GM08714 (cell line): ENCODE results near the gene USF2.

Experiments
- H3K4me3 ChIP-seq: fragments of 200-500 bp; sonication (Bioruptor generic); 2 replicates; pipeline ENCODE4 v1.5.1; 2014; ENCODE audit warnings: mild to moderate bottlenecking, low read length, inconsistent platforms
- ZNF274 ChIP-seq: IDR thresholded peaks from 2 replicates; pipeline ENCODE4 v1.6.1; 2012; ENCODE audit warnings: mild to moderate bottlenecking, low read depth, low read length

Gene USF2

DNA sequence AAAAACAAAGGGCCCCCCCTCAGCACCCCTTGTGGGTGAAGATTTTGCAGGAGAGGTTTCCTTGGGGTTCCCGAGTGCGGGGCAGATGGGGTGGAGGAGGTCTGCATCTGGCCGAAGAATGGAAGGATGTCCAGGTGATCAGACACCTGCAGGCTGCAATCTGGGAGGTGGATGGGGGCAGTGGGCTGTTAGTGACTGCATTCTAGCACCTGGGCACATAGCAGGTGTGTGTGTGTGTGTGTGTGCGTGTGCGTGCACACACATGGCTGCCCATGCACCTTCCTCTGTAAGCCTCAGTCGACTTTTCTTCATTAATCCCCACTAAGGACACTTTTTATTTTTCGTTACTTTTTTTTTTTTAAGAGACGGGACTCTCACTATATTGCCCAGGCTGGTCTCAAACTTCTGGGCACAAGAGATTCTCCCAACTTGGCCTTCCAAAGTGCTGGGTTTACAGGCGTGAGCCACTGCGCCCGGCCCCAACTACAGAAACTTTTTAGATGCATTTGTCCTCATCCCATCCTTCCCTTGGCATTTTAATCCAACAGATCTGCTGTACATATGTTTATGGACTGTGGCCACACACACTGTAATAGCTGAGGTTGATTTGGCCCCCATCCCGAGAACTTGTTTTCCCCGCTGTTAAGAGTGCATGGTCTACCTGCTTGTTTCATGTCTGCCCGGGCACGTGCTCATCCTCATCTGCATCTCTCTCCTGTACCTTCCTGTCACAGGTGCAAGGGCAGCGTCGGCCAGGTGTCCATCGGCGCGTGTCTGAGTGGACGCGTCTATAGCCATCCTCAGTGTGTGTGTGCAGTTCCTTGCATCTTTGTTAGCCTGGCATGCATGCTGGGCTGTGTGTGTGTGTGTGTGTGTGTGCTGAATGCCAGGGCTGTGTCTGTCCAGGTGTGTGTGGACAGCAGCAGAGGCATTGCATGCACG is 23.9 kb downstream of the USF2 start:
- TF ChIP-seq ZNF274 = no peak
- H3K4me3 ChIP-seq = no peak overlapping the region

- H3K4me3 ChIP-seq = no peak overlapping the region
- no peak for TF ChIP-seq ZNF274
Observed at GRCh38 chr19:35293363-35293739, 24.6 kb downstream of the USF2 start.

- TF ChIP-seq ZNF274 = no peak
- no peak overlapping the region for H3K4me3 ChIP-seq
Observed at GRCh38 chr19:35293808-35294207, 25.0 kb downstream of the USF2 start.

GRCh38 chr19:35294328-35294727 is 25.6 kb downstream of the USF2 start:
- no peak for TF ChIP-seq ZNF274
- H3K4me3 ChIP-seq = no peak overlapping the region

DNA sequence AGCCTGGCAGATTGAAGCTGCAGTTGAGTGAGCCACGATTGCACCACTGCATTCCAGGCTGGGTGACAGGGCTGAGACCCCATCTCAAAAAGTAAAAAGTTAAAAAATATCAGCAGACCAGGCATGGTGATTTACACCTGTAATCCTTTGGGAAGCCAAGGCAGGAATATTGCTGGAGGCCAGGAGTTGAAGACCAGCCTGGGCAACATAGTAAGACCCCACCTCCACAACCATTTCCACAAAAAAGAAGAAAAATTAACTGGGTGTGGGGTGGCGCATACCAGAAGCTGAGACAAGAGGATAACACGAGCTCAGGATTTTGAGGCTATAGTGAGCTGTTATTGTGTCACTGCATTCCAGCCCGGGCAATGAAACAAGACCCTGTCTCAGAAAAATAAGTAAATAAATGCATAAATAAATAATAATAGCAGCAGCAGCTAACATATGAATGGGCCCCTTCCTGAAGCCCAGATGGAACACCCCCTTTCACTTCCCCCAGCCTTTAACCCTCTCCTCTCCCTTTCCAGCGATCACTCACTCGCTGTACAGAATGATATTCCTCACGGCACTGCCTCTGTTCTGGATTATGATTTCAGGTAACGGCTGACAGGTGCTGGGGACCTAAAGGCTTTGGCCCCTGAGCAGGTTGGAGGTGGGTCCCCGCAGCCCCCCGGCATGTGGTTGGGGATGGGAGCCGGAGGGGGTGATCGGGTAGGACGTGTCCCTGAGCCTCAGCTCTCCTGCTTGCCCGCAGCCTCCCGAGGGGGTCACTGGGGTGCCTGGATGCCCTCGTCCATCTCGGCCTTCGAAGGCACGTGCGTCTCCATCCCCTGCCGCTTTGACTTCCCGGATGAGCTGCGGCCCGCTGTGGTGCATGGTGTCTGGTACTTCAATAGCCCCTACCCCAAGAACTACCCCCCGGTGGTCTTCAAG is 26.4 kb downstream of the USF2 start:
- no peak overlapping the region for H3K4me3 ChIP-seq
- no peak for TF ChIP-seq ZNF274

GRCh38 chr19:35295792-35296462 is 27.2 kb downstream of the USF2 start:
- no peak overlapping the region for H3K4me3 ChIP-seq
- no peak for TF ChIP-seq ZNF274

GRCh38 chr19:35296644-35297514 is 28.1 kb downstream of the USF2 start:
- no peak overlapping the region for H3K4me3 ChIP-seq
- TF ChIP-seq ZNF274 = no peak

- no peak for TF ChIP-seq ZNF274
- H3K4me3 ChIP-seq = no peak overlapping the region
Observed at GRCh38 chr19:35297515-35297848, 28.7 kb downstream of the USF2 start.

DNA sequence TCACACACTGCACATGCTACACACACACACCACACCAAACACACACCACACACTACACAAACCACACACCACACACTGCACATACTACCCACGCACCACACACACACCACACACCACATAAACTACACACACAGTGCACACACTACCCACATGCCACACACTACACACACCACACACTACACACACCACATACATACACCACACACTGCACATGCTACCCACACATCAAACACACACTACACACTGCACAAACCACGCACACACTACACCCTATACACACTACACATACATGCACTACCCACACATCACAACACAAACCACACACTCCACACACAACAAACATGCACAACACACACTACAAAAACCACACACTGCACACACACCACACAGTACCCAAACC is 29.2 kb downstream of the USF2 start:
- no peak for TF ChIP-seq ZNF274

GRCh38 chr19:35298561-35298972 is 29.8 kb downstream of the USF2 start:
- no peak for TF ChIP-seq ZNF274
- no peak overlapping the region for H3K4me3 ChIP-seq

More for the DNA sequence above, 29.2 kb downstream of the USF2 start:
- H3K4me3 ChIP-seq = no peak overlapping the region

- H3K4me3 ChIP-seq = no peak overlapping the region
- no peak for TF ChIP-seq ZNF274
Observed at GRCh38 chr19:35299523-35300338, 31.0 kb downstream of the USF2 start.

DNA sequence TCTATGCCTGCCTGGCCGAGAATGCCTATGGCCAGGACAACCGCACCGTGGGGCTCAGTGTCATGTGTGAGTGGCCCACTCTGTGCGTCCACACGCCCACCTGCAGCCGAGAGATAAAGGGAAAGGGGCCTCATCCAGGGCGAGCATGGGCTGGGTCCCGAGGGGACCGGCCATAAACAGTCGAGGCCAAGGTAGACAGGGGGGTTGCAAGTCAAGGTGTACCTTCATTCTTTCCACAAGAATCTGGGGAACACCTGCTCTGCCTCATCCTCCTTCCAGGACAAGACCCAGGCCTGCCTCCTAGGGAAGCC is 31.5 kb downstream of the USF2 start:
- TF ChIP-seq ZNF274 = no peak
- no peak overlapping the region for H3K4me3 ChIP-seq

- TF ChIP-seq ZNF274 = no peak
- H3K4me3 ChIP-seq = no peak overlapping the region
Observed at GRCh38 chr19:35301961-35302360, 33.2 kb downstream of the USF2 start.

DNA sequence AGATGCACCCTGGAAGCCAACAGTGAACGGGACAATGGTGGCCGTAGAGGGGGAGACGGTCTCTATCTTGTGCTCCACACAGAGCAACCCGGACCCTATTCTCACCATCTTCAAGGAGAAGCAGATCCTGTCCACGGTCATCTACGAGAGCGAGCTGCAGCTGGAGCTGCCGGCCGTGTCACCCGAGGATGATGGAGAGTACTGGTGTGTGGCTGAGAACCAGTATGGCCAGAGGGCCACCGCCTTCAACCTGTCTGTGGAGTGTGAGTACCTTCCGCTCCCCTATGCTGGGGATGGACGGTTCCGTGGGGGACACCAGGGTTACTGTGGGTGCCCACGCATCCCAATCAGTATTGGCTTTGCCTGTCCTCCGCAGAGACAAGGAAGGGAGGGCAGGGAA is 33.7 kb downstream of the USF2 start:
- no peak overlapping the region for H3K4me3 ChIP-seq
- TF ChIP-seq ZNF274 = no peak
